ENCODE measurements around the gene VPS9D1.

DNA sequence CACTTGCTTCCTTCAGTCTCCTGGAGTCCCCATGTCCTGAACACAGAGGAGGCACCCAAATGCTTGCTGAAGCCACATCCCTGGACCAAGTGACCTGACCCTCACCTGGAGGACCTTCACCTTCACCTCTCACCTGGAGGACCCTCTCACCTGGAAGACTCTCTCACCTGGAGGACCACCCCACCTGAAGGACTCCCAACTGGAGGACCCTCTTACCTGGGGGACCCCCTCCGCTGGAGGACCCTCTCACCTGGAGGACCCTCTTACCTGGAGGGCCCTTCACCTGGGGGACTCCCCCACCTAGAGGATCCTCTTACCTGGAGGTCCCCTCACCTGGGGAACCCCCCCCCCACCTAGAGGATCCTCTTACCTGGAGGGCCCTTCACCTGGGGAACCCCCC is 34.8 kb downstream of the VPS9D1 start:
- TF ChIP-seq, protein P1, sequence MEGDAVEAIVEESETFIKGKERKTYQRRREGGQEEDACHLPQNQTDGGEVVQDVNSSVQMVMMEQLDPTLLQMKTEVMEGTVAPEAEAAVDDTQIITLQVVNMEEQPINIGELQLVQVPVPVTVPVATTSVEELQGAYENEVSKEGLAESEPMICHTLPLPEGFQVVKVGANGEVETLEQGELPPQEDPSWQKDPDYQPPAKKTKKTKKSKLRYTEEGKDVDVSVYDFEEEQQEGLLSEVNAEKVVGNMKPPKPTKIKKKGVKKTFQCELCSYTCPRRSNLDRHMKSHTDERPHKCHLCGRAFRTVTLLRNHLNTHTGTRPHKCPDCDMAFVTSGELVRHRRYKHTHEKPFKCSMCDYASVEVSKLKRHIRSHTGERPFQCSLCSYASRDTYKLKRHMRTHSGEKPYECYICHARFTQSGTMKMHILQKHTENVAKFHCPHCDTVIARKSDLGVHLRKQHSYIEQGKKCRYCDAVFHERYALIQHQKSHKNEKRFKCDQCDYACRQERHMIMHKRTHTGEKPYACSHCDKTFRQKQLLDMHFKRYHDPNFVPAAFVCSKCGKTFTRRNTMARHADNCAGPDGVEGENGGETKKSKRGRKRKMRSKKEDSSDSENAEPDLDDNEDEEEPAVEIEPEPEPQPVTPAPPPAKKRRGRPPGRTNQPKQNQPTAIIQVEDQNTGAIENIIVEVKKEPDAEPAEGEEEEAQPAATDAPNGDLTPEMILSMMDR (IDR thresholded peaks at IDR 0.05) = no peak
- TF ChIP-seq POLR2A (IDR thresholded peaks at IDR 0.05) = no peak
